ENCODE measurements around the gene TNP1.

The TNP1 gene

GRCh38 chr2:216882876-216883275, 23.0 kb upstream of the TNP1 start:
- Histone ChIP-seq H3K36me3 (ENCODE audit: control insufficient read depth in 2 of 2, insufficient read depth in 1 of 2, low read length in 2 of 2) (no peaks in the 10 kb centered on the region), H3K4me1 (ENCODE audit: control insufficient read depth, insufficient read depth, low read length) (no peaks in the 10 kb centered on the region), H3K4me3 (ENCODE audit: low read depth, low read length) (no peak overlapping the region), H3K27ac (ENCODE audit: extremely low read depth, low read depth, low read length) (no peak overlapping the region), H3K9me3 (ENCODE audit: control insufficient read depth, insufficient read depth, low read depth, low read length) (no peaks in the 10 kb centered on the region)
- ChIA-PET POLR2A (no interaction called here), CTCF (no interaction called here)
- TF ChIP-seq ZFHX2 (tag by site-specific recombination; conservative IDR thresholded peaks at IDR 0.05) (no peak), ZNF174 (tag by site-specific recombination; IDR thresholded peaks at IDR 0.05) (no peak), YY2 (tag by site-specific recombination; IDR thresholded peaks at IDR 0.05) (no peak), ZNF654 (tag by site-specific recombination; IDR thresholded peaks at IDR 0.05; ENCODE audit: low read depth) (no peak), ZNF148 (tag by site-specific recombination; IDR thresholded peaks at IDR 0.05; ENCODE audit: borderline replicate concordance) (no peak), KLF16 (tag by site-specific recombination; IDR thresholded peaks at IDR 0.05) (no peak), ZNF704 (tag by site-specific recombination; IDR thresholded peaks at IDR 0.05) (no peak), ZEB2 (tag by site-specific recombination; IDR thresholded peaks at IDR 0.05) (no peak), ZNF701 (tag by site-specific recombination; IDR thresholded peaks at IDR 0.05) (no peak), SCRT2 (tag by site-specific recombination; IDR thresholded peaks at IDR 0.05) (no peak), ZNF555 (tag by site-specific recombination; conservative IDR thresholded peaks at IDR 0.05) (no peak), ZNF785 (tag by site-specific recombination; IDR thresholded peaks at IDR 0.05) (no peak)

- ChIA-PET POLR2A (no interaction called here), CTCF (interaction anchor here (0.5 kb wide), 1 partner anchor 25 kb away, joined by 3 read pairs; no protein-coding TSS in a partner anchor)
- H3K4me3 ChIP-seq (ENCODE audit: low read depth, low read length) = no peak overlapping the region
Observed at GRCh38 chr2:216881411-216881810, 21.5 kb upstream of the TNP1 start.

More at GRCh38 chr2:216881411-216881810, 21.5 kb upstream of the TNP1 start:
- TF ChIP-seq KLF9 (tag by site-specific recombination; IDR thresholded peaks at IDR 0.05; ENCODE audit: low read depth) = no peak
- no peak for TF ChIP-seq ZNF311 (tag by site-specific recombination; IDR thresholded peaks at IDR 0.05; ENCODE audit: borderline replicate concordance)
- no peak for TF ChIP-seq ATF2 (tag by site-specific recombination; IDR thresholded peaks at IDR 0.05; ENCODE audit: low read depth)
- no peak for TF ChIP-seq ZSCAN23 (tag by site-specific recombination; IDR thresholded peaks at IDR 0.05)
- TF ChIP-seq GLI2 (tag by site-specific recombination; IDR thresholded peaks at IDR 0.05; ENCODE audit: borderline replicate concordance, low read depth) = no peak
- no peak for TF ChIP-seq KLF1 (tag by site-specific recombination; IDR thresholded peaks at IDR 0.05)
- TF ChIP-seq ZNF629 (tag by site-specific recombination; IDR thresholded peaks at IDR 0.05) = no peak
- TF ChIP-seq PRDM2 (tag by site-specific recombination; IDR thresholded peaks at IDR 0.05; ENCODE audit: borderline replicate concordance) = no peak
- no peak for TF ChIP-seq OSR2 (tag by site-specific recombination; IDR thresholded peaks at IDR 0.05)
- no peak for TF ChIP-seq ZNF121 (tag by site-specific recombination; IDR thresholded peaks at IDR 0.05)
- TF ChIP-seq ZNF112 (tag by site-specific recombination; IDR thresholded peaks at IDR 0.05) = no peak
- TF ChIP-seq ZNF530 (tag by site-specific recombination; IDR thresholded peaks at IDR 0.05; ENCODE audit: low read depth) = no peak
- no peak for TF ChIP-seq ZIC2 (tag by site-specific recombination; IDR thresholded peaks at IDR 0.05)
- H3K9me3 ChIP-seq (ENCODE audit: control insufficient read depth, insufficient read depth, low read depth, low read length) = no peaks in the 10 kb centered on the region
- no peaks in the 10 kb centered on the region for H3K36me3 ChIP-seq (ENCODE audit: control insufficient read depth in 2 of 2, insufficient read depth in 1 of 2, low read length in 2 of 2)
- H3K4me1 ChIP-seq (ENCODE audit: control insufficient read depth, insufficient read depth, low read length) = no peaks in the 10 kb centered on the region
- H3K27ac ChIP-seq (ENCODE audit: extremely low read depth, low read depth, low read length) = no peak overlapping the region

Data from HEK293 (cell line).